Inflammatory macrophage (primary cell): Measurements from ENCODE around the gene RPL27.
"Not testable (repeated sequence)": the region's sequence is repeated elsewhere in the genome, so short reads cannot be mapped to it uniquely, and the experiment has no call there.

ENCODE experiments used
- DNase-seq, 2 donors: peaks; one replicate each; pipeline ENCODE4 v3.0.0-alpha.2; 2020 to 2022
- total RNA-seq, 18 experiments: gene quantifications; one replicate each; lab custom pipeline; 2026; ENCODE audit warnings: mixed read lengths in 6 of 18, inconsistent platforms in 2 of 18; lab: John Stamatoyannopoulos, UW

The RPL27 gene
- total RNA-seq, result 157 to 288 (median 217) reads per million in 18 experiments

DNA sequence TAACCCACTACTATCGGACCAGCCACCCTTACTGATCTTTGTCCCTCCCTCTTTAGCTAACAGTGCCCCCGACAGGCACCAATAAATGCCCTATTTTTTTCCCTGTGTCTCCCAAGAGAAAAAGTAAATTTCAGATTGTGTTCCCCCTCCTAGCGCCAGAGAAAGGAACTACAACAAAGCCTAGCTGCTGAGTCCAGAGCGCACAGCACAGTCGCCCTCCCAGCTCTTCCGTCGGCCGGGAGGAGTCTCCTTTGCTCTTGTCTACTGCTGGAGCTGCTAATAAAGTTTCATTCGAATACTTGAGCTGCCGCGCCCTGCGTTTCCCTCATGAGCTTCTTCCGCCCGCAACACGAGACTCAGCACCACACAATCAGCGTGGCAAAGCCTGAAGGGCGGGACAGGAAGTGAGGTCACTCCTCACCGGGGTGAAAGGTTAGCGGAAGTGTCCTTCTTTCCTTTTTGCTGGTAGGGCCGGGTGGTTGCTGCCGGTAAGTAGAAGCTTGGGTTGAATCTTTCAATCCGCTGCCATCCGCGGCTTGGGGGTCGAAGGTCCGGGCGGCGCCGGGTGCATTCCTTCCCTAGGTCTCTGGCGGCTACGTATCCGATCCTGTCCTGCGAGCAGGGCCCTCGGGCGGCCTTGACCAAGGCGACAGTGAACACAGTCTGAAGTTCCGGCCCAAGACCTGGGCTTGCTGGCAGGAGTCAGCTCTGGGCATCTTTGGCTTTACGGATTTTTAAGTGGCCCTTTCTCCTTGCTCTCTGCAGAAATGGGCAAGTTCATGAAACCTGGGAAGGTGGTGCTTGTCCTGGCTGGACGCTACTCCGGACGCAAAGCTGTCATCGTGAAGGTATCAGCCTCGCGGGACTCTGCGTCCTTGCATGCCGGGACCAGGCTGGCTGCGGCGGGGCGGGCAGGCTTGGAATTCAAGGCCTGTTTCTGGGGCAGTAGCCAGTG is at the start of gene RPL27:
RPL27 (plus strand) TSS at position 436 of the 955 bp plus-strand sequence; CDS start at position 768, 332 bp downstream.
- DNase-seq, result peak; percentile 100

DNA sequence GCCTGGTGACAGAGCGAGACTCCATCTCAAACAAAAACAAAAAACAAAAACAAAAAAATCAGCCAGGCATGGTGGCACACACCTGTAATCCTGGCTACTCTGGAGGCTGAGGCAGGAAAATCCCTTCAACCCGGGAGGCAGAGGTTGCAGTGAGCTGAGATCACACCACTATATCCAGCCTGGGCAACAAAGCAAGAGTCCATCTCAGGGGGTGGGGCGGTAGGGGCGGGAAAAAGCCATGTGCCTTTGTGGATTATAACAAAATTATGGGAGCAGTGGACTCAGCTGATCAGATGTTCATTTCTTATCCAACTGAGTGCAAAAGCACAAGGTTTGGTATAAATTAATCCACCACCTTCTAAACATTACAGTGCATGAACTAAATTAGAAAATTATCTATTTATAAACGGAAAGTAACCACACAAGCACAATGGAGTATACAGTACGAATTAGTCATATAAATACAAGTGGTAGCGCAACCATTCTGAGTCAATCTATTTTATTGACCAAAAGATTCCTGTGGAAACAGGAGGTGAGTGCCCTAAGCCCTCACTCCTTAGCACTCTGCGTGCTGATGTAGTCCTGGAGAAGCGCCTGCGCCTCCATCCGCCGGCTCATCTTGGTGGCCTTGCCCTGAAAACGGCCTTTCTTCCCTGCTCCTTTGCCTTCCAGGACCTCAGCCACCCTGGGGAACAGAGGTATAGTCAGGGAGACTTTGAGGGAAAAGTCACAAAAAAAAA is 48.0 kb upstream of the RPL27 start:
- DNase-seq, result no peak

DNA sequence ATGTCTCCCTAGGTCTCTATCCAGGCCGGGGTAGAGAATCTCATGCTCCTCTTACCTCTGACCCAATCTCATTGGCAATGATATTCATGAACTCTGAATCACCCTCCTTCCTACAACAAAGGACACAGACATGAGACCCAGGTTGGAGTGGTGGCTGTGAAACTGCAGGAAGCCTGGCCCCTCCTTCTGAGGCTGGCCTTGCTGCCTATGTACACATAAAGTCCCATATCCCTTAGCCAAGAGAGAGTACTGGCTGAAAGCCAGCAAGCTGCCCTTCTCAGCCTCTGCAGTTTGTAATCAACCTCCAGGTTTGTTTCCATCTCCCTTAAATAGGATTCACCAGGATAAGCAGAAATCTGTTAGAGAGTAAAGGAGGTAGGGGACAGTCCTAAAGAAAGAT is 44.5 kb upstream of the RPL27 start:
- no peak for DNase-seq

GRCh38 chr17:42964161-42964932 is 33.9 kb upstream of the RPL27 start, which contains the start of gene AARSD1:
AARSD1 (minus strand) TSS chr17:42964454; CDS start chr17:42964440, 14 bp downstream.
- peak; percentile 92 to 94 for DNase-seq

- DNase-seq, result no peak
Measured at GRCh38 chr17:42967925-42968324, 30.3 kb upstream of the RPL27 start.

GRCh38 chr17:42969001-42969581 is 29.1 kb upstream of the RPL27 start:
- peak; percentile 23 to 57 for DNase-seq

DNA sequence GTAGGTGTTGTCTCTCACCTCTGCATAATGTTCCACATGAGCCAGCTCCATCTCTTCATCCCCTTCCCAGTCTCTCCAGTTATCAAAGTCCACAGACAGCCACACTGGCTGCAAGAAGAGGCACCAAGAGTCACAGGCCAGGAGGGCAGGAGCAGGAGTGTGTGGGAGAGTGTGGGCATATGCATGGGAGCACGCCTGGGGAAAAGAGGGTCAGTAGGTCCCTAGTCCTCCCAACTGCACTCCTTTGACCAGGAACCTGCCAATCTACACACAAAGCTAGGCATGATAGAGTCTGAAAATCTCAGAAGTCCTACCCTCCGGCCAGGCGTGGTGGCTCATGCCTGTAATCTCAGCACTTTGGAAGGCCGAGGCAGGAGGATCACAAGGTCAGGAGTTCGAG is 26.6 kb upstream of the RPL27 start:
- DNase-seq, result no peak

DNA sequence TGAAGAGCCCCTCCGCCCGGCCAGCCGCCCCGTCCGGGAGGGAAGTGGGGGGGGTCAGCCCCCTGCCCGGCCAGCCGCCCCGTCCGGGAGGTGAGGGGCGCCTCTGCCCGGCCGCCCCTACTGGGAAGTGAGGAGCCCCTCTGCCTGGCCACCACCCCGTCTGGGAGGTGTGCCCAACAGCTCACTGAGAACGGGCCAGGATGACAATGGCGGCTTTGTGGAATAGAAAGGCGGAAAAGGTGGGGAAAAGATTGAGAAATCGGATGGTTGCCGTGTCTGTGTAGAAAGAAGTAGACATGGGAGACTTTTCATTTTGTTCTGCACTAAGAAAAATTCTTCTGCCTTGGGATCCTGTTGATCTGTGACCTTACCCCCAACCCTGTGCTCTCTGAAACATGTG is 24.9 kb upstream of the RPL27 start:
- not testable (repeated sequence) for DNase-seq

- no peak for DNase-seq
Measured at GRCh38 chr17:42975265-42975664, 23.0 kb upstream of the RPL27 start.

GRCh38 chr17:42975701-42976100 is 22.5 kb upstream of the RPL27 start:
- DNase-seq, result not testable (repeated sequence)

GRCh38 chr17:42979511-42980273 is 18.5 kb upstream of the RPL27 start, which contains the start of gene PTGES3L:
PTGES3L (minus strand) TSS chr17:42980080; CDS start chr17:42980053, 27 bp downstream.
- DNase-seq, result peak; percentile 2 to 41

DNA sequence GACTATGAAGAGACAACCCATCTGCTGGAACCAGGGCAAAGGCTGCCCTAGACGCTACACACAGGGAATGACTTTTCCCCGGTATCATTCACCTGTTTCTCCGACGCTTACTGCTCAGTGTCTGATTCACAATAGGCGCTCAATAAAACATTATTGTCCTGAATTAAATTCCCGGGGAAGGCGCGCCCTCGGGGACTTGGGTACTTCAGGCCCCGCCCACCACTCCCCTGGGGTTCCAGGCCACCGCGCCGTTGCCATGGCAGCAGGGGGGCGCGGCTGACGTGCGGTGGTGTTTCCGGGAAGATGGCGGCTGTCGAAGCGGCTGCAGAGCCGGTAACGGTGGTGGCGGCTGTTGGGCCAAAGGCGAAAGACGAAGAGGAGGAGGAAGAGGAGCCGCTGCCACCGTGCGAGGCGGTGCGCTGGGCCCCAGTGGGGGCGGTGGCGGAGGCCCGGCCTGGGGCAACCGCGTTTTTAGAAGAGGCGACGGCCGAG is 17.9 kb upstream of the RPL27 start, which contains the start of gene RUNDC1:
RUNDC1 (plus strand) TSS at position 292 of the 492 bp plus-strand sequence; CDS start at position 304, 12 bp downstream.
- peak; percentile 88 to 91 for DNase-seq

GRCh38 chr17:42980766-42981397 is 17.3 kb upstream of the RPL27 start:
- peak; percentile 24 to 32 for DNase-seq

DNA sequence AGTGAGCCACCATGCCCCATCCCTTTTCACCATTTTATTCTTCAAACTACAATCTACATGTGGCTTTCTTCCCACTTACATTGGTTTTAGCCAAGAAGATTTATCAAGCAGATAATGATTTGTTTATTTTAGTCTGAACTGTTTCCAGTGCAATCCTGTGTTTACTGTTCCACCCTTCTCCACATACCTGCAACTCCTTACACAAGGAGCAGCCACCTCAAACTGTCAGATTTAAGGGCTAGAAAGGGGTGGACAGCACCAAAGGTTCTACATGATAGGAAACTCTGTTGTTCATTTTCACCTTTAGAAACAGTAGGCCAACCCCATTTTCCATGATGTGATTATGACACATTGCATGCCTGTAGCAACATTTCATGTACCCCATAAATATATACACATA is 16.0 kb upstream of the RPL27 start:
- DNase-seq, result no peak

DNA sequence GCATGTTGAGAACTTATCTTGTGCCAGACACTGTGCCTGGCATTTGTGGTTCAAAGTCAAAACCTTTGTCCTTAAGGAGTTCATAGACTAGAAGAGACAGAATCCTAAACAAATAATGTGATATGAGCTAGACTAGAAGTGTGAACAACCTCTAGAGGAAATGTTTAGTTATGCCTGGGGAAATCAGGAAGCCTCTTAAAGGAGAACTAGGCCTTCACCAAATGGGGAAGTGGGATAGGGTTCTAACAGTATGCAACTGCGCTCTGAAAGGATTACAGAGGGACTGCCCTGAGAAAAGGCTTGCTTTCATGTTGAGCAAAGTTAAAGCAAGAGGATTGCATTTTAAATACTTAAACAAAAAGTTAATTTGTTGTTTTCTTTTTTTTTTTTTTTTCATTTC is 13.0 kb upstream of the RPL27 start:
- DNase-seq, result peak; percentile 88 to 90

GRCh38 chr17:42989141-42989540 is 9.1 kb upstream of the RPL27 start:
- DNase-seq, result no peak

- DNase-seq, result no peak
Measured at GRCh38 chr17:42989726-42990652, 8.2 kb upstream of the RPL27 start.

DNA sequence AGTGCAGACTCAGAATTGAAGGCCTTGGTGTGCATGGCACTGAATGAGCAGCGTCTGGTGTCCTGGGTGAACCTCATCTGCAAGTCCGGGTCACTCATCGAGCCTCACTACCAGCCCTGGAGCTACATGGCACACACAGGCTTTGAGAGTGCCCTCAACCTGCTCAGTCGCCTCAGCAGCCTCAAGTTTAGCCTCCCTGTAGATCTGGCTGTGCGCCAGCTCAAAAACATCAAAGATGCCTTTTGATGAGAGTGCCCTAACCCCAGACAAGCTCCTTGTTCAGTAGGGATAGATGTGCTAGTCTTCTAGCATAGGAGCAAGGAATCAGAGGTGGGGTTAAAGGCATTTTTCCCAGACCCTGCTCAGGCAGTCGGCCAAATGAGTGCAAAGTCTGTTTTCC is 6.7 kb upstream of the RPL27 start:
- DNase-seq, result no peak

DNA sequence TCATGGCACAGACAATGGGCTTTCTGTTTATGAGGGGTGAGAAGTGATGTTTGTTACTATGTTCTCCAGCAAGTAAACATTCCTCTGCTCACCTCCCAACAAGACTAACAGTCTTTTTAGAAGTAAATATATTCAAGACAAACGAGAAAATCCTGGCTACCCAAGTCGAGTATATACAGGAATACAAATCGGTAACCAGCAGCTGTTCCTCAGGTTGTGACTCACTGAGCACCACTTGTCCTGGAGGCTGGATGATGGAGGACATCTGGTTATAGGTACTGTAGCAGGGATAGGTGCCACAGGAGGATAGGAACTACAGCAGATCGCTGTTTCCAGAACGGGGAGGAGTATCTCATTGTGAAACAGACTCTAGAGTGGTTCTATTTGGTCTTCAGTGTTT is 5.3 kb upstream of the RPL27 start:
- DNase-seq, result no peak
